GM21737 (cell line): Measurements from ENCODE around the gene CENPH.
"Not testable (repeated sequence)": the region's sequence is repeated elsewhere in the genome, so short reads cannot be mapped to it uniquely, and the experiment has no call there.

Source experiments
- ATAC-seq: cut with Tn5 transposase; IDR thresholded peaks from one replicate; pipeline ENCODE4 v1.9.1; 2021; ENCODE audit warnings: mild to moderate bottlenecking, moderate library complexity; ENCODE audit not compliant: unreplicated experiment

The CENPH gene, protein sequence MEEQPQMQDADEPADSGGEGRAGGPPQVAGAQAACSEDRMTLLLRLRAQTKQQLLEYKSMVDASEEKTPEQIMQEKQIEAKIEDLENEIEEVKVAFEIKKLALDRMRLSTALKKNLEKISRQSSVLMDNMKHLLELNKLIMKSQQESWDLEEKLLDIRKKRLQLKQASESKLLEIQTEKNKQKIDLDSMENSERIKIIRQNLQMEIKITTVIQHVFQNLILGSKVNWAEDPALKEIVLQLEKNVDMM

DNA sequence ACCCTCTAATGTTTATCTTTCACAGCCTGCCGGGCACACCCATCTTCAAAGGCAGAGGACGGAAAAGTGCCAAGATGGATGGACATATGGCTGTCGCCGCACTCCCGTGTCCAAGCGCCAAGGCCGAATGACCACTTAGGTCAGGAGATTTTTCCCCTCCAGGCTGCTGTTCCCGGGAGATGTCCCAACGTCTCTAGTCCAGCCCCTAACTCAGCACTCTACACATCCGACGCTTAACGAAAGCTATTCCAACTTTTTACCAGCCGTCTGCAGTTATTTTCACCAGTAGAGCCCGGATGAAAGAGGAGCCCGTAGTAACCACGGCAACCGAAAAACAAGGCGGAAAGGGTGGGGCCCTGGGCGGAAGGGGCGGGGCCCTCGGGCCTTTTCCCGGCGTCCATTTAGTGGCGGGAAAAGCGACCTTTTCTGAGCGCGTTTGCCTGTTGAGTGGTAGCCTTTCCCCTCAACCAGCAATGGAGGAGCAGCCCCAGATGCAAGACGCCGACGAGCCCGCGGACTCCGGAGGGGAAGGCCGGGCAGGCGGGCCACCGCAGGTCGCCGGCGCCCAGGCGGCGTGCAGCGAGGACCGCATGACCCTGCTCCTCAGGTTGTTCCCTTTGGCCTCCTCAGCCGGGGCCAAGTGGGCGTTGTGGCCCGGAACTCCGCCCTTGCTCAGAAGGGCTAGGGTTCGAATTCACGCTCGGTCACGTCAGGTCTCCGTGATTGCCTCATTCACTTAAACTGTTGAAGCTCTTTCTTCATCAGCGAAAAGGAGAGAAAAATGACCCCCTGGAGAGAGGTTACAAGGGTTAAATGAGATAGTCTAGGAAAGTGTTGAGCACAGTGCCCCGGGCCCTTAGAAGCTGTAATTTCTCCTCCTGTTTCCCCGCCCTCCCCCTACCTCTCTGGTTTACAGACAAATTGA lies at the start of gene CENPH:
Gene CENPH (plus strand): TSS at position 422 of the 925 bp plus-strand sequence. CDS start 52 bp downstream, at position 474.
- ATAC-seq: peak; percentile 92

DNA sequence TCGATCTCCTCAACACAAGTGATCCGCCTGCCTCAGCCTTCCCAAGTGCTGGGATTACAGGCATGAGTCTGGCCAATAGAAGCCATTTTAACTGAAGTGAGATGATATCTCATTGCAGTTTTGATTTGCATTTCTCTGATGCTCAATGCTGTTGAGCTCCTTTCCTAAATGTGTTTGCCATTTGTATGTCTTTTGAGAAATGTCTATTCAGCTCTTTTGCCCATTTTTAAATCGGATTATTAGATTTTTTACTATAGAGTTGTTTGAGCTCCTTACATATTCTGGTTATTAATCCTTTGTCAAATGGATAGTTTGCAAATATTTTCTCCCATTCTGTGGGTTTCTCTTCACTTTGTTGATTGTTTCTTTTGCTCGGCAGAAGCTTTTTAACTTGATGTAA lies 49.1 kb upstream of the CENPH start:
- ATAC-seq: not testable (repeated sequence)

DNA sequence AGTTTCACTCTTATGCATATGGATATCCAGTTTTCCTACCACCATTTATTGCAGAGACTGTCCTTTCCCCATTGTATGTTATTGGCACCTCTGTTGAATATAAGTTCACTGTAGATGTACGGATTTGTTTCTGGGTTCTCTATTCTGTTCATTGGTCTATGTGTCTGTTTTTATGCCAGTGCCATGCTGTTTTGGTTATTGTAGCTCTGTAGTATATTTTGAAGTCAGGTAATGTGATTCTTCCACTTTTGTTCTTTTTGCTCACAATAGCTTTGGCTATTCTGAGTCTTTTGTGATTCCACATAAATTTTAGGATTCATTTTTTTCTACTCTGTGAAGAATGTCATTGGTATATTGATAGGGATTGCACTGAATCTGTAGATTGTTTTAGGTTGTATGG lies 48.6 kb upstream of the CENPH start:
- no peak for ATAC-seq

DNA sequence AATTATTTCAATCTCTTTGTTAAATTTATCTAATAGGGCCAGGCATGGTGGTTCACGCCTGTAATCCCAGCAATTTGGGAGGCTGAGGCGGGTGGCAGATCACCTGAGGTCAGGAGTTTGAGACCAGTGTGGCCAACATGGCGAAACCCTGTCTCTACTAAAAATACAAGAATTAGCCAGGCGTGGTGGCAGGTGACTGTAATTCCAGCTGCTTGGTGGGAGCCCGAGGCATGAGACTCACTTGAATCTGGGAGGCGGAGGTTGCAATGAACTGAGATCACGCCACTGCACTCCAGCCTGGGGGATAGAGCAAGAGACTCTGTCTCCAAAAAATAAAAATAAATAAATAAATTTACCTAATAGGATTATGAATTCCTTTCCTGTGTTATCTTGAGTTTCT lies 40.8 kb upstream of the CENPH start:
- not testable (repeated sequence) for ATAC-seq

DNA sequence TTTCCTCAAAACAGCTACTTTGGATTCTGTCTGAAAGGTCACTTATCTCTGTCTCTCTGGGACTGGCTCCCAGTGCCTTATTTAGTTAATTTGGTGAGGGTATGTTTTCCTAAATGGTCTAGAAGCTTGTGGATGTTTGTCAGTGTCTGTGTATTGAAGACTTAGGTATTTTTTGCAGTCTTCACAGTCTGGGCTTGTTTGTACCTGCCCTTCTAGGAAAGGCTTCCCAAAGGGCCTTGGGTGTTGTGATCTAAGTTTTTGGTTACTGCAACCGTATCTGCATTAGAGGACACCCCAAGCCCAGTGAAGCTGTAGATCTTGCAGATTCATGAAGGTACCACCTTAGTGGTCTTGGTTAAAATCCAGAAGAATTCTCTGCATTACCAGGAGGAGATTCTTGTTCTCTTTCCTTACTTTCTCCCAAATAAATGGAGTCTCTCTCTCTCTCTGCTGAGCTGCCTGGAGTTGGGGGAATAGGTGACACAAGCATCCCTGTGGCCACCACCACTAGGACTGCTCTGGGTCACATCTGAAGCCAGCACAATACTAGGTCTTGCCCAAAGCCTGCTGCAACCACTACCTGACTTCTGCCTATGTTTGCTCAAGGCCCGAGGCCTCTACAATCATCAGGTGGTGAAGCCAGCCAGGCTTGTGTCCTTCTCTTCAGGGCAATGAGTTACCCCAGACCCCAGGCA lies 40.3 kb upstream of the CENPH start:
- ATAC-seq: no peak

DNA sequence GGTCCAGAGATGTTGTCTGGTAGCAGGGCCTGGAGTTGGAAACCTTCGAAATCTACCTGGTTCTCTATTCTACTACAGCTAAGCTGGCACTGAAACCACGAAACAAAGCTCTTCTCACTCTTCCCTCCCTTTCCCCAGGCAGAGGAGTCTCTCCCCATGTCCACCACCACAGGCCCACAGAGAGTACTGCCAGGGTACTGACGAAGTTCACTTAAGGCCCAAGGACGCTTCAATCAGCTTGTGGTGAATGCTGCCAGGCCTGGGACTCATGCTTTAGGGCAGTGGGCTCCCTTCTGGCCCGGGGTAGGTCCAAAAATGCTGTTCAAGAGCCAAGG lies 39.7 kb upstream of the CENPH start:
- no peak for ATAC-seq

DNA sequence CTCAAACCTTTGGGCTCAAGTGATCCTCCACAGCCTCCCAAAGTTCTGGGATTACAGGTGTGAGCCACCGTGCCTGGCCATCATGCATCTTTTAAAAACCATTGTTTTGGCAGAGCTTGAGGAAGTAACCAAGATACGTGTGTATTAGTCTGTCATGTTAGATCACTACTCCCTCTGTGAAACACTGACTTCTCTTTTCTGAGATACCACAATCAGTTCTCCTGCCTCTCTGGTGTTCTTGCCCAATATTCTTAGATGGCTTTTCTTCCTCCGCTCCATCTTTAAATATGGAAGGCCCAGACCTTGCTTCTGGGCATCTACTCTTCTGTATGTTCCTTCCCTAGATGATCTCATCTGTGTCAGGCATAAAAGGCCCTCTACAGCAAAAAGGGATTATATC lies 36.7 kb upstream of the CENPH start:
- no peak for ATAC-seq

DNA sequence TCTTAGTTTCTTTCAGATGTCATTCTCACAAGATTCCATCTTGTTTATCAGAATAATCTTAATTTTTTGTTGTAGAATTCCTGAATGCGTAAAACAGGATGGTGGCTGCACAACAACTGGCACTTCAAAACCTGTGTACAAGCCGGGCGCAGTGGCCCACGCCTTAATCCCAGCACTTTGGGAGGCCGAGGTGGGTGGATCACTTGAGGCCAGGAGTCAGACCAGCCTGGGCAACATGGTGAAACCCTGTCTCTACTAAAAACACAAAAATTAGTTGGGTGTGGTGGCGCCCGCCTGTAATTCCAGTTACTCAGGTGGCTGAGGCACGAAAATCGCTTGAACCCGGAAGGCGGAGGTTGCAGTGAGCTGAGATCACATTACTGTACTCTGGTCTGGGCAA lies 32.9 kb upstream of the CENPH start:
- no peak for ATAC-seq

DNA sequence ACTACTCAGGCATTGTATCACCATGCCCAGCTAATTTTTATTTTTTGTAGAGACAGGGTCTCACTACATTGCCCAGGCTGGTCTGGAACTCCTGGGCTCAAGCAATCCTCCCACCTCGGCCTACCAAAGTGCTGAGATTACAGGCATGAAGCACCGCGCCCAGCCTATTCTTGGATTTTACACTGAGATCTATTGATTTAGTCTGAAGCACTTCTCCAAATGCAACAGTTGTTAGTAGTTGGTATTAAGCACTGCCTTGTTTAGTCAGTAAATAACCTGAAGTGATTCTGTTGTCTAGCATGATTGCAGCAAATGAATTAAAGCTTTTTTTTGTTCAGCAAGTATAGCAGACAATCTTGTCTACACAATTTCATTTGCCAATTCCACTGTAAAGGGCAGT lies 31.3 kb upstream of the CENPH start:
- ATAC-seq: no peak

DNA sequence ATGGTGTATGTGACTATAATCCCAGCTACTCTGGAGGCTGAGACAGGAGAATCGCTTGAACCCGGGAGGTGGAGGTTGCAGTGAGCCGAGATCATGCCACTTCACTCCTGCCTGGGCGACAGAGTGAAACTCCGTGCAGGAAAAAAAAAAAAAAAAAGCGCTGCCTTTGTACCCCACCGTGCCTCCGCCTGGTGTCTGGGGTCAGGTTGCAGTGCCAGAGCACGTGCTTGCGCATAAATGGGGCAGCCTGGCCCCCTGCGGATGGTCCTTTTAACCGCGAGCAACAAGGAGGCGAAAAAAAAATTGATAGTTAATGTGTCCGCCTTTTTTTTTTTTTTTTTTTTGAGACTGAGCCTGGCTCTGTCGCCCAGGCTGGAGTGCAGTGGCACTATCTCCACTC lies 28.7 kb upstream of the CENPH start:
- ATAC-seq: no peak

DNA sequence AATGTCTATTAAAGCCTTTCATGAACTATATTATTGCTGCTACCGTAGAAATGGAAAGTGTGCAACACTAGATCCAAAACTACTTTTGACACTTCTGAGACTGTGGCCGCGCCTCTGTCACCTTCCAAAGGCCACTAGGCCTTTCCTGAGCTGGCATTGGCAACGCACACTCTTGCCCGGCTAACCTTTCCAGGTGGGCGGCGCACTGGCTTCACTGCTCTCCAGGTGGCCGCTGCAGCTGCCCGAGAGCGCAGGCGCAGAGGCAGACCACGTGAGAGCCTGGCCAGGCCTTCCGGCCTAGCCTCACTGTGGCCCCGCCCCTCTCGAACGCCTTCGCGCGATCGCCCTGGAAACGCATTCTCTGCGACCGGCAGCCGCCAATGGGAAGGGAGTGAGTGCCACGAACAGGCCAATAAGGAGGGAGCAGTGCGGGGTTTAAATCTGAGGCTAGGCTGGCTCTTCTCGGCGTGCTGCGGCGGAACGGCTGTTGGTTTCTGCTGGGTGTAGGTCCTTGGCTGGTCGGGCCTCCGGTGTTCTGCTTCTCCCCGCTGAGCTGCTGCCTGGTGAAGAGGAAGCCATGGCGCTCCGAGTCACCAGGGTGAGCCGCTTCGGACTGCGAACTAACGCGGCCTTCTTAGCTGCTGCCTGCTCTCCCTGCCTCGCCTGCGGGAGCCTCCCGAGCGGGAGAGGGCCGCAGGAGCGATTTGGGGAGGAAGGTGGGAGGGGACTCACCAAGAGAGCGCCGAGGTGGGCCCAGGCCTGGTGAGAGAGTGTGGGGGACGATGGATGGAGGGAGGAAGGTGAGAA lies 22.5 kb upstream of the CENPH start, which contains the start of gene CCNB1:
Gene CCNB1 (plus strand): TSS at position 465 of the 807 bp plus-strand sequence. CDS start 113 bp downstream, at position 578.
- ATAC-seq: peak; percentile 100

DNA sequence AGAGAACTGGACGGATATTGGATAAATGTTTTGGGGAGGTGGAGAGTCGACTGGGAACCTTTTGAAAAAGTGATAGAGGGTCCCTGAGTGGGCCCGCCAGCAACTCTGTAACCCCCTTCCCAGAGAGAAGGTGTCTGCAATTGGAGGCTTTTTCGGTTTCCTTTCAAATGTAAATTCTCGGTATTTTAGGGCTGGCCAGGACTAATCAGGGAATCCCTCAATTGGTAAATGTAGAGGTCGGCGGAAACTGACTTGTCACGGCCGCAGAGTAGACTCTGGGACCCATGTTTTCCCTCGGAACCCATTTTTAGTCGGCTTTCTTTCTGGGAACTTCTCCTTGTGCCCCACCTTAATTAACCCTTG lies 21.9 kb upstream of the CENPH start:
- no peak for ATAC-seq

DNA sequence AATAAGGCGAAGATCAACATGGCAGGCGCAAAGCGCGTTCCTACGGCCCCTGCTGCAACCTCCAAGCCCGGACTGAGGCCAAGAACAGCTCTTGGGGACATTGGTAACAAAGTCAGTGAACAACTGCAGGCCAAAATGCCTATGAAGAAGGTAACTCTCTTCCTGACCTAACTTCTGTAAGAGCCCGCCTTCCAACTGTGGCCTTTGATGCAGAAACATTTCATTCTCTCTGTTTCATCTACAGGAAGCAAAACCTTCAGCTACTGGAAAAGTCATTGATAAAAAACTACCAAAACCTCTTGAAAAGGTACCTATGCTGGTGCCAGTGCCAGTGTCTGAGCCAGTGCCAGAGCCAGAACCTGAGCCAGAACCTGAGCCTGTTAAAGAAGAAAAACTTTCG lies 21.5 kb upstream of the CENPH start:
- no peak for ATAC-seq

DNA sequence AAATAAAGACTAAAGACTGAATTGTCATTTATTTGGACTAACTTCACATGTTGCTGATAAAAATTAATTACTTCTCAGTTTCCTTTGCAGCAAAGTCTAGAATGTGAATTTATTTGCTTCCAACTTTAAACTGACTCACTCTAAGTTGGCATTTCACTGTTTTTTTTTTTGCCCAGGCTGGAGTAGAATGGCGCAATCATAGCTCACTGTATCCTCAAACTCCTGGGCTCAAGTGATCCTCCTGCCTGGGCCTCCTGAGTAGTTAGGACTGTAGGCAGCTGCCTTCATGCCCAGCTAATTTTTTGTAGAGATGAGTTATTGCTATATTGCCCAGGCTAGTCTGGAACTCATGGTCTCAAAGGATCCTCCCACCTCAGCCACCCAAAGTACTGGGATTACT lies 18.9 kb upstream of the CENPH start:
- ATAC-seq: no peak

DNA sequence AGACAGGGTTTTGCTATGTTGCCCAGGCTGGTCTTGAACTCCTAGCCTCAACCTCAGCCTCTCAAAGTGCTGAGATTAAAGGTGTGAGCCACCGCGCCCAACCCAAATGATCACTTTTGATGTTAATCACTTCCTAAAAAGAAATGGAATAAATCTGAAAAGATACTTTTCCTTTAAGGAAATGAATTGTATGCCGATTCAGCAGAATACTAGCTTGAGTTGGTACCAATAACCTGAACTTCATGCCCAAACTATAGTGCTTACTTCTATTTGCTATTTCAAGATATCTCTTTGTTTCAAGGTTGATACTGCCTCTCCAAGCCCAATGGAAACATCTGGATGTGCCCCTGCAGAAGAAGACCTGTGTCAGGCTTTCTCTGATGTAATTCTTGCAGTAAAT lies 18.4 kb upstream of the CENPH start:
- no peak for ATAC-seq

DNA sequence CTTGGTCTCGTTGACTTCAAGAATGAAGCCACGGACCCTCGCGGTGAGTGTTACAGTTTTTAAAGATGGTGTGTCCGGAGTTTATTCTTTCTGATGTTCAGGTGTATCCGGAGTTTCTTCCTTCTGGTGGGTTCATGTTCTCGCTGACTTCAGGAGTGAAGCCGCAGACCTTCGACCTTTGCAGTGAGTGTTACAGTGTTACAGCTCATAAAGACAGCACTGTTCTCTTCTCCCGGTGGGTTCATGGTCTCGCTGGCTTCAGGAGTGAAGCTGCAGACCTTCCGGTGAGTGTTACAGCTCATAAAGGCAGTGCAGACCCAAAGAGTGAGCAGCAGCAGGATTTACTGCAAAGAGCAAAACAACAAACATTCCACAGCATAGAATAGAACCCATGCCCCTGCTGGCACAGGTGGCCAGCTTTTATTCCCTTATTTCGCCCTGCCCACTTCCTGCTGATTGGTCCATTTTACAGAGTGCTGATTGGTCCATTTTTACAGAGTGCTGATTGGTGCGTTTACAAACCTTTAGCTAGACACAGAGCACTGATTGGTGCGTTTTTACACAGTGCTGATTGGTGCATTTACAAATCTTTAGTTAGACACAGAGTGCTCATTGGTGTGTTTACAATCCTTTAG lies 7.6 kb upstream of the CENPH start:
- ATAC-seq: not testable (repeated sequence)

DNA sequence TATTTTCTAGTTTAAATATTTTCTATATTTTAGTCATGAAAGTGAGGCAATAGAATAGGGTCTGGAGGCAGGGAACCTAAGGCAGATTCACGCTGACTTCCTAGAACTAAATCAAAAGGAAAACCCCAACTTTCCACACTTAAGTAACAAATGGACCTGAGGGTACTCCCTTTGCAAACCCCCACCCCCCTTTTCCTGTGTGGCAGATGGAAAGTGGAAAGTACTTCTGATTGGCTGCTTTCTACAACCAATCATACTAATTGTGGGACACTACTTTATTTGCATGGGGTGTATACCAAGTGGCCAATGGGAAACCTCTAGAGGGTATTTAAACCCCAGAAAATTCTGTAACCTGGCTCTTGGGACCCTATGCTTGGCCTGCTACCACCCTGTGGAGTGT lies 4.8 kb upstream of the CENPH start:
- no peak for ATAC-seq

DNA sequence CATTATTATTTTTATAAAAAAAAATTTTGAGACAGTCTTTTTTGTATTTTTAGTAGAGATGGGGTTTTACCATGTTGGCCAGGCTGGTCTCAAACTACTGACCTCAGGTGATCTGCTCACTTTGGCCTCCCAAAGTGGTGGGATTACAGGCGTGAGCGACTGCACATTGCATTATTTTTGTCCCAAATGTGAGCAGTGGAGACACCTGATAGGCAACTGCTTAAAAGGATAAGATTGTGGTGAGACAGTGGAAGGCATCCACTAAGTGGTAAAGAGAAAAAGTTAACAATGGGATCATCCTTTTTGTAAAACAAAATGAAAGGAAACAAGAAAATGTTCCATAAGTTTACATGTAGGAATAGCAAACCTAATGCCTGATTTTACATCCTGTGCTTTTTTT lies 2.0 kb upstream of the CENPH start:
- no peak for ATAC-seq

DNA sequence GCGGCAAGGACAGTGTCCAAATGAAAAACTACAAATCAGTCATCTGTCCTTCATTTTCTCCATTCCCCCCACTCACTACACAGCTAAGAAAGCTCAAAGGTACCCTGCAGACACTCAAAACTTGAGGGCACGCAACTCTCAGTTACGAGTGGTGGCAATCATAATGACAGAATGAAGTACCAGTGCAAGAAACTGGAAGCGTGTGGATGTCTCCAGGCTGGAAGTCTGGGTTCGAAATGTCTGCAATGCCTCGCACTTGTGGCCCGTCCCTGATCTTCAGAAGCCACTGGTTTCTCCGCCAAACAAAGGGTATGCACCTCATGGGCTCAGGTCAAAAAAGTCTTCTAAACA lies 597 bp upstream of the CENPH start:
- ATAC-seq: no peak

DNA sequence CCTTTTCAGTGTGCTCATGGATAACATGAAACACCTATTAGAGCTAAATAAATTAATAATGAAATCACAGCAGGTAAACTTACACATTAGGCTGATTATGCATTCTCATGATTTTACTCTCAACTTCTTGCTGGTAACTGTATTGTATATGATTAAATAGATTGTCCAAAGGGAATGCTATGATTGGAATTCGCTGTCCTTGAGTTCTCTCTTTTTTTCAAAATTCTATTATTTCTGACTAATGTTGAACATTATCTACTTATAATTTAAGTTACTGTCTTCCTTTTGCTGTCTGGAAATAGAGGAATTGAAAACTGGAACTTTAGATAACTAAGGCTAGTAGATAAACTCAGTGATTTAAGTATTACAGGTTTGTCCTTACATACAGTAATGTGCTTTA lies 13.1 kb downstream of the CENPH start:
- no peak for ATAC-seq
